SK-N-MC (cell line): ENCODE results near the gene KRT40.

Experiments
- EZH2 ChIP-seq: fragments of 200-600 bp; sonication (generic); IDR thresholded peaks from one replicate; pipeline ENCODE4 v1.6.1; 2017; ENCODE audit warnings: antibody characterized with exemption
- FOXP2 ChIP-seq: optimal IDR thresholded peaks from 2 replicates; pipeline ENCODE3; 2011; ENCODE audit warnings: mild to moderate bottlenecking, moderate library complexity; ENCODE audit not compliant: insufficient read depth; ENCODE audit errors: extremely low read length, control extremely low read depth
- POLR2AphosphoS5 ChIP-seq: IDR thresholded peaks from 2 replicates; pipeline ENCODE4 v1.6.1; 2012; ENCODE audit warnings: mild to moderate bottlenecking, low read depth, low read length, borderline replicate concordance

DNA sequence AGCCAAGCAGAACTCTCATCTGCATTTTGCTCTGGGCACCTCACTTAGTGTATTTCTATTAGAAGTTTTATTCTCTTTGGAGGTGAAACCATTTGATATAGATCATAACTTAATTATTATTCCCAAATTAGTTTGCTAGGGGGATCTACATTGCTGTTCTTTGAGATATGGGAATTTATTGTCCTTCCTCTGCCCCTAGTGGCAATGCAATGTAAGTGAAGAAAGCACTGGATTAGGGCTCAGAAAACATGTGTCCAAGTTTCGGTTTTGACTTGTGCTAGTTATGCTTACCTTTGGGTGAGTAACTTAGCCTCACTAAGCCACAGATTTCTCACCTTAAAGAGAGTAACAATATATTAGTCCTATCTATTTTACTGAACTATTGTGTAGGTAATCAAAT, 20.3 kb downstream of the KRT40 start:
- TF ChIP-seq EZH2 (no peak), POLR2AphosphoS5 (no peak), FOXP2 (no peak)
